CD14-positive monocyte (primary cell): ENCODE data around the gene DPP6. TPM values are rescaled to one million over a fixed set of nuclear protein-coding genes. Genes with fewer than 3 reads are reported as not detected.

Source experiments
- DNase-seq, 3 donors: peaks; one replicate each; pipeline ENCODE4 v3.0.0-alpha.2; 2011 to 2022
- H2AFZ ChIP-seq: 2 replicates; pipeline ENCODE4 v1.6.0; 2012; ENCODE audit warnings: mild to moderate bottlenecking, low read depth, low read length, inconsistent platforms; ENCODE audit not compliant: insufficient read depth, poor library complexity, severe bottlenecking
- H3K27ac ChIP-seq, 2 donors: 1 replicate in 1 of 2; 2 replicates in 1 of 2; pipeline ENCODE4 v1.5.1; 2012 to 2013; ENCODE audit warnings: low read length in 2 of 2, control low read depth in 1 of 2, inconsistent platforms in 1 of 2, low read depth in 1 of 2, mild to moderate bottlenecking in 1 of 2
- H3K27me3 ChIP-seq, 2 donors: one replicate each; pipeline versions ENCODE4 v1.6.0 to v1.6.1; 2011 to 2013; ENCODE audit warnings: low read length in 2 of 2; ENCODE audit not compliant: control insufficient read depth in 2 of 2, insufficient read depth in 2 of 2
- H3K36me3 ChIP-seq, 2 donors: replicated peaks in 1 of 2; 1 replicate in 1 of 2; 2 replicates in 1 of 2; pipeline versions ENCODE4 v1.5.1 to v1.6.1; 2012 to 2013; ENCODE audit warnings: low read length in 2 of 2, control low read depth in 1 of 2, inconsistent platforms in 1 of 2, mild to moderate bottlenecking in 1 of 2; ENCODE audit not compliant: insufficient read depth in 2 of 2, control insufficient read depth in 1 of 2
- H3K4me1 ChIP-seq, 2 donors: 1 replicate in 1 of 2; 2 replicates in 1 of 2; pipeline versions ENCODE4 v1.5.1 to v1.6.1; 2012 to 2013; ENCODE audit warnings: low read length in 2 of 2, control low read depth in 1 of 2, inconsistent platforms in 1 of 2, mild to moderate bottlenecking in 1 of 2, moderate library complexity in 1 of 2; ENCODE audit not compliant: insufficient read depth in 2 of 2, control insufficient read depth in 1 of 2
- H3K4me2 ChIP-seq: replicated peaks from 2 replicates; pipeline ENCODE3; 2012; ENCODE audit warnings: low read length, moderate library complexity, mild to moderate bottlenecking; ENCODE audit not compliant: poor library complexity, severe bottlenecking; ENCODE audit errors: extremely low read depth
- H3K4me3 ChIP-seq, 3 experiments: fragments of 200-600 bp in 1 of 3; sonication (generic) in 1 of 3; replicated peaks in 1 of 3; 1 replicate in 2 of 3; 2 replicates in 1 of 3; pipeline ENCODE4 v1.5.1; 2011 to 2013; ENCODE audit warnings: low read length in 3 of 3, mild to moderate bottlenecking in 3 of 3, control low read depth in 2 of 3, low read depth in 2 of 3, inconsistent platforms in 1 of 3, moderate library complexity in 1 of 3
- H3K79me2 ChIP-seq: 2 replicates; pipeline ENCODE4 v1.6.0; 2012; ENCODE audit warnings: mild to moderate bottlenecking, control low read depth, inconsistent platforms, low read length, moderate library complexity; ENCODE audit not compliant: insufficient read depth
- H3K9ac ChIP-seq: 2 replicates; pipeline ENCODE4 v1.6.0; 2017; ENCODE audit warnings: low read length, mild to moderate bottlenecking; ENCODE audit not compliant: insufficient read depth, poor library complexity, severe bottlenecking
- H3K9me3 ChIP-seq, 2 donors: replicated peaks in 1 of 2; 1 replicate in 1 of 2; 2 replicates in 1 of 2; pipeline versions ENCODE4 v1.5.1 to v1.6.1; 2012 to 2013; ENCODE audit warnings: low read length in 2 of 2, control low read depth in 1 of 2; ENCODE audit not compliant: control insufficient read depth in 1 of 2, insufficient read depth in 1 of 2
- H4K20me1 ChIP-seq: 2 replicates; pipeline ENCODE4 v1.6.0; 2012; ENCODE audit warnings: mild to moderate bottlenecking, low read length, control low read depth, moderate library complexity; ENCODE audit not compliant: insufficient read depth
- H3K27ac Mint-ChIP-seq, 7 donors: one replicate each; pipeline ENCODE4 v1.8.0; 2020; ENCODE audit warnings: mild to moderate bottlenecking in 7 of 7, mixed read lengths in 7 of 7, moderate library complexity in 6 of 7, inconsistent platforms in 2 of 7
- H3K27me3 Mint-ChIP-seq, 3 donors: one replicate each; pipeline ENCODE4 v1.8.0; 2021 to 2022; ENCODE audit warnings: low read depth in 3 of 3, mild to moderate bottlenecking in 3 of 3, mixed read lengths in 3 of 3, moderate library complexity in 3 of 3, inconsistent platforms in 1 of 3
- H3K36me3 Mint-ChIP-seq, 2 donors: one replicate each; pipeline ENCODE4 v1.8.0; 2020; ENCODE audit warnings: mixed read lengths in 2 of 2, inconsistent platforms in 1 of 2, mild to moderate bottlenecking in 1 of 2
- H3K4me1 Mint-ChIP-seq: one replicate; pipeline ENCODE4 v1.8.0; 2020; ENCODE audit warnings: mild to moderate bottlenecking, mixed read lengths
- H3K4me3 Mint-ChIP-seq, 2 donors: one replicate each; pipeline ENCODE4 v1.8.0; 2020; ENCODE audit warnings: mild to moderate bottlenecking in 2 of 2, mixed read lengths in 2 of 2, moderate library complexity in 1 of 2
- H3K9me3 Mint-ChIP-seq, 7 donors: one replicate each; pipeline ENCODE4 v1.8.0; 2020 to 2022; ENCODE audit warnings: mixed read lengths in 7 of 7, mild to moderate bottlenecking in 6 of 7, moderate library complexity in 6 of 7, inconsistent platforms in 2 of 7
- WGBS: methylation state at CpG from one replicate; pipeline ENCODE4 v1.1.5; 2013; ENCODE audit warnings: missing lambda C conversion rate; ENCODE audit not compliant: insufficient coverage; 5-methylcytosine and 5-hydroxymethylcytosine counted together
- intact Hi-C, 2 donors: fragments of 100-400 bp; cut with micrococcal nuclease; formaldehyde crosslinking; loops; one replicate each; pipeline versions ENCODE4 v1.15.0 to v1.15.1; 2023
- polyA plus RNA-seq, 3 donors: library from polyadenylated mRNA; depleted of rRNA in 1 of 3; unstranded in 2 of 3; stranded (reverse) in 1 of 3; fragments of 300-500 nt in 2 of 3; fragments of >200 nt in 1 of 3; fragmentation: Illumina TruSeq in 2 of 3; gene quantifications; 1 replicate in 2 of 3; 2 replicates in 1 of 3; pipeline ENCODE4 v1.2.3, GENCODE V29; 2012 to 2021
- TF ChIP-seq, protein P1 (sequence below): fragments of 200-600 bp; IDR thresholded peaks from one replicate; pipeline ENCODE4 v1.8.0; 2022; ENCODE audit warnings: antibody characterized with exemption, mild to moderate bottlenecking

The DPP6 gene
- polyA plus RNA-seq, 3 donors = not detected

DNA sequence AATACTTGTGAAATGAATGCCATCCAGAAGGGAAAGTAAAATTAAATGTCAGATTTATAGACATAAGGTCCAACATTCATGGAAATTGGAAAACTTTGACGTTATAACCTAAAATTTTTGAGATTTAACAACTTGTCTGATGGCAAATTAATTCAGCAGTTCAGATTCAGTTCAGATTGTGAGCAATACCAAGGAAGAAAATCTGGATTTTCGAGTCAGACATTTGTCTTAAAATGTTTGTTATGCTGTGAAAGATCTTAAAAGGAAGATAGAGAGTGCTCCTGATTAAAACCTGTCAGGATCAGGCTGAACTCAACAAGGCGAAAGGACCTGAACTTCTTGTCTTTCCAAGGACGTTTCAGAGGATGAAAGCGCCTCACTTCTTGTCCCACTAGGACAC is 629.8 kb downstream of the DPP6 start:
- H3K79me2 ChIP-seq = no peaks in the 10 kb centered on the region
- no peak overlapping the region for H3K4me3 Mint-ChIP-seq
- peaks cover 18 to 28% of the 10 kb centered on the region in 2 donors for H3K9me3 ChIP-seq
- 76% methylated on average over 4 of the region's 5 CpGs for WGBS
- H3K27ac ChIP-seq = no peak overlapping the region
- no peaks in the 10 kb centered on the region for H3K36me3 ChIP-seq
- H3K27me3 ChIP-seq = no peaks in the 10 kb centered on the region
- intact Hi-C loops = no loop called here
- H3K4me1 Mint-ChIP-seq = no peaks in the 10 kb centered on the region
- no peaks in the 10 kb centered on the region for H3K4me1 ChIP-seq
- DNase-seq = no peak
- TF ChIP-seq, protein P1, sequence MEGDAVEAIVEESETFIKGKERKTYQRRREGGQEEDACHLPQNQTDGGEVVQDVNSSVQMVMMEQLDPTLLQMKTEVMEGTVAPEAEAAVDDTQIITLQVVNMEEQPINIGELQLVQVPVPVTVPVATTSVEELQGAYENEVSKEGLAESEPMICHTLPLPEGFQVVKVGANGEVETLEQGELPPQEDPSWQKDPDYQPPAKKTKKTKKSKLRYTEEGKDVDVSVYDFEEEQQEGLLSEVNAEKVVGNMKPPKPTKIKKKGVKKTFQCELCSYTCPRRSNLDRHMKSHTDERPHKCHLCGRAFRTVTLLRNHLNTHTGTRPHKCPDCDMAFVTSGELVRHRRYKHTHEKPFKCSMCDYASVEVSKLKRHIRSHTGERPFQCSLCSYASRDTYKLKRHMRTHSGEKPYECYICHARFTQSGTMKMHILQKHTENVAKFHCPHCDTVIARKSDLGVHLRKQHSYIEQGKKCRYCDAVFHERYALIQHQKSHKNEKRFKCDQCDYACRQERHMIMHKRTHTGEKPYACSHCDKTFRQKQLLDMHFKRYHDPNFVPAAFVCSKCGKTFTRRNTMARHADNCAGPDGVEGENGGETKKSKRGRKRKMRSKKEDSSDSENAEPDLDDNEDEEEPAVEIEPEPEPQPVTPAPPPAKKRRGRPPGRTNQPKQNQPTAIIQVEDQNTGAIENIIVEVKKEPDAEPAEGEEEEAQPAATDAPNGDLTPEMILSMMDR = no peak
- no peaks in the 10 kb centered on the region for H3K36me3 Mint-ChIP-seq
- no peak overlapping the region for H3K27ac Mint-ChIP-seq
- H2AFZ ChIP-seq = no peak overlapping the region
- no peak overlapping the region for H3K4me2 ChIP-seq
- H4K20me1 ChIP-seq = no peaks in the 10 kb centered on the region
- H3K9me3 Mint-ChIP-seq = peaks cover 12 to 28% (median 16%) of the 10 kb centered on the region in 7 donors
- no peak overlapping the region for H3K9ac ChIP-seq
- no peak overlapping the region for H3K4me3 ChIP-seq
- peaks cover 0 to 1% (median 1%) of the 10 kb centered on the region in 3 donors for H3K27me3 Mint-ChIP-seq

DNA sequence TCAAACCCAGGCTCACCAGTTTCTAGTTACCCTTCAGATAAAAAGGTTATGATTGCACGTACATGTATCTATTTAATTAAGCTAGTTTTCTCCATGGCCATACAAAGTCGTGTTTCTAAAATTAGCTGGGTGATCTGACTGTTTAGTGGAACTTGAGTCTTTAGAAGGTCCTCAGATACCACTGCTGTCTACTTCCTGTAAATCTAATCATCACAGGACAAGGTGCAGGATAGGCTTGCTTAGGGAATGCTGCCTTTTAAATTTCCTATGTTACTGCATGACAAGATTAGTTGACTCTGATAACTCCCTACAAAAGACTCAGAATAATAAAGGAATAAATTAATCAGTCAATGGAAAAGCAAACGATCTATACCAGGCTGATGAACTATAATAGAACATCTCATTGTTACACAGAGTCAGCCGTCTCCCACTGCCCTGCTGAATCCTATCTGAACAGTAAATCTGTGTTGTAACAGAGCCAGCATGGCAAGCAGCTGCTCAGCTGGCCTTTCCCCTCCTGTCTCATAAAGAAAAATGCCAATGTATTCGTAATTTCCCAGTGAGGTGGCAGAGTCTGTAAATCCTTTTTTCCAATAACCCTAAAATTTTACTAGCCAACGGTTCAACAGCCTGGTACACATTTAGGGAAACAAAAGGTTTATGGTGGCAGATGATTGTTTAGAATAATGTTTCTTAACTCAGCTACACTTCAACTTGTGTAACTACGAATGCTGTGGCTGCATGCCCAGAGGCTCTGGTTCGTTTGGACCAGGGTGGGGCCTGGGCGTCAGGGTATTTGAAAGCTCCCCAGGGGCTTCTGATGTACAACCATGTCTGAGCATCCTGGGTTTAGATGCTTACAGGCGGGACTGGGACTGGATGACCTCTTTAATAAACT is 632.7 kb downstream of the DPP6 start:
- H3K4me1 Mint-ChIP-seq = no peaks in the 10 kb centered on the region
- no peak overlapping the region for H3K27ac ChIP-seq
- no peak overlapping the region for H2AFZ ChIP-seq
- no peak for DNase-seq
- no peaks in the 10 kb centered on the region for H3K27me3 ChIP-seq
- TF ChIP-seq, protein P1 = no peak
- peaks cover 6 to 14% (median 9%) of the 10 kb centered on the region in 7 donors for H3K9me3 Mint-ChIP-seq
- no peaks in the 10 kb centered on the region for H3K4me1 ChIP-seq
- no peak overlapping the region for H3K4me3 Mint-ChIP-seq
- no peaks in the 10 kb centered on the region for H3K36me3 ChIP-seq
- H3K9me3 ChIP-seq = peaks cover 6 to 8% of the 10 kb centered on the region in 2 donors
- H3K9ac ChIP-seq = no peak overlapping the region
- no peak overlapping the region for H3K27ac Mint-ChIP-seq
- H3K4me2 ChIP-seq = no peak overlapping the region
- H4K20me1 ChIP-seq = no peaks in the 10 kb centered on the region
- H3K79me2 ChIP-seq = no peaks in the 10 kb centered on the region
- peaks cover 0 to 1% (median 0%) of the 10 kb centered on the region in 3 donors for H3K27me3 Mint-ChIP-seq
- intact Hi-C loops = no loop called here
- 79% methylated on average over 6 of the region's 10 CpGs for WGBS
- no peak overlapping the region for H3K4me3 ChIP-seq
- H3K36me3 Mint-ChIP-seq = no peaks in the 10 kb centered on the region
